Ovary (tissue), 3 donors: ENCODE measurements around the gene WDR18.

ENCODE experiments used
- EP300 ChIP-seq: sonication (generic); formaldehyde crosslinking; IDR thresholded peaks from one replicate; pipeline ENCODE4 v1.6.1; 2017; ENCODE audit warnings: antibody characterized with exemption
- POLR2A ChIP-seq: fragments of 450-650 bp; IDR thresholded peaks from one replicate; pipeline ENCODE4 v1.6.1; 2017; ENCODE audit warnings: antibody characterized with exemption, mild to moderate bottlenecking, moderate library complexity
- TF ChIP-seq, protein P1 (sequence below), 3 donors: fragments of 450-650 bp in 2 of 3; fragments of 200-600 bp in 1 of 3; IDR thresholded peaks; one replicate each; pipeline versions ENCODE4 v1.5.1 to v1.8.0; 2016 to 2022; ENCODE audit warnings: antibody characterized with exemption in 3 of 3, mild to moderate bottlenecking in 1 of 3
- donor health status: DM: no; HTN: no; CAD: no.

DNA sequence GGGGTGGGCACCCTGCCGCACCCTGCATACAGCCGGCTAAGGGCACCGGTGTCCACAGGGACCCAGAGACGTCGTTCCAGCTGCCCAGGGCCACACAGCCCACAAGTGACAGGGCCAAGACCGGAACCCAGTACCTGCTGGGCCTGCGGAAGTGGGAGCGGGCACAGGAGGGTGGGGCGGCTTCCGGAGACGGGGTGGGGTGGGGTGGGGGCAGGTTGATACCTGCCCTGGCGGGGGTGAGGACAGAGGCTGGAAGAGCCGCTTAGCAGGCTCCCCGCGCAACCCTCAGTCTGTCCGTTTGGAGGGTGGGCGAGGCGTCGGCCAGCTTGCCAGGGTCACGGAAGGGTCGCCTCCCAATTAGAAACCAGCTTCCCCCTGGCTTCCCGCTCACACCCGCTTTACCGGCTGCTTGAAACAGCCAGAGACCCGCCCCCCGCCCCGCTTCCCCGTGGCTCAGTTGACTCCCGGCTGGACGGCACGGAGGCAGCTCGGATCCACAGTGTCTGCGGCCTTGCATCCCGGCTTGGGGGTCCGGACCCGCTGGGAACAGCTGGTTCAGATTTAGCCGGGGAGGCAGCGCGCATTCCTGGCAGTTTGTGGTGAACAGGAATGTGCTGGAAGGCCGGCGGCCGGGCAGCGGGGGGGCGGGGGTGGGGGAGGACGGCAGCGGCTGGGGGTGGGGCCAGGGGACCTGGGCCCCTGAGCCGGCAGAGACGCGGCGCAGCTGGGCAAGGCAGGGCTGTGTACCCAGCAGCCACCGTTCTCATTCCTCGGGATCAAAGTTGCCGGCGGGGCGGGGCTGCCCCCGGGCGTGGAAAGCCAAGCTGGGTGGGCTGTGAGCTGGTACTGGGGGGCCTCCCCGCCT lies 44.1 kb downstream of the WDR18 start:
- TF ChIP-seq POLR2A (no peak), EP300 (no peak)
- TF ChIP-seq, protein P1, sequence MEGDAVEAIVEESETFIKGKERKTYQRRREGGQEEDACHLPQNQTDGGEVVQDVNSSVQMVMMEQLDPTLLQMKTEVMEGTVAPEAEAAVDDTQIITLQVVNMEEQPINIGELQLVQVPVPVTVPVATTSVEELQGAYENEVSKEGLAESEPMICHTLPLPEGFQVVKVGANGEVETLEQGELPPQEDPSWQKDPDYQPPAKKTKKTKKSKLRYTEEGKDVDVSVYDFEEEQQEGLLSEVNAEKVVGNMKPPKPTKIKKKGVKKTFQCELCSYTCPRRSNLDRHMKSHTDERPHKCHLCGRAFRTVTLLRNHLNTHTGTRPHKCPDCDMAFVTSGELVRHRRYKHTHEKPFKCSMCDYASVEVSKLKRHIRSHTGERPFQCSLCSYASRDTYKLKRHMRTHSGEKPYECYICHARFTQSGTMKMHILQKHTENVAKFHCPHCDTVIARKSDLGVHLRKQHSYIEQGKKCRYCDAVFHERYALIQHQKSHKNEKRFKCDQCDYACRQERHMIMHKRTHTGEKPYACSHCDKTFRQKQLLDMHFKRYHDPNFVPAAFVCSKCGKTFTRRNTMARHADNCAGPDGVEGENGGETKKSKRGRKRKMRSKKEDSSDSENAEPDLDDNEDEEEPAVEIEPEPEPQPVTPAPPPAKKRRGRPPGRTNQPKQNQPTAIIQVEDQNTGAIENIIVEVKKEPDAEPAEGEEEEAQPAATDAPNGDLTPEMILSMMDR (IDR thresholded peaks at IDR 0.05): no peak
